Prostate gland (tissue), 2 donors: ENCODE results near the gene FARP1. TPM values are rescaled to one million over a fixed set of nuclear protein-coding genes. Genes with fewer than 3 reads are reported as not detected.

Source experiments
- DNase-seq: peaks from one replicate; pipeline ENCODE4 v3.0.0-alpha.2; 2019; ENCODE audit warnings: low spot score
- H3K27ac ChIP-seq, 2 donors: fragments of 200-600 bp; sonication (generic); 2 replicates each; pipeline ENCODE4 v1.5.1; 2017 to 2019
- H3K27me3 ChIP-seq: fragments of 200-600 bp; sonication (generic); replicated peaks from 2 replicates; pipeline ENCODE4 v1.5.1; 2019; ENCODE audit not compliant: insufficient read depth
- H3K36me3 ChIP-seq, 2 donors: fragments of 200-600 bp; sonication (generic); 1 replicate in 1 of 2; 2 replicates in 1 of 2; pipeline versions ENCODE4 v1.5.1 to v1.8.1; 2017 to 2019
- H3K4me1 ChIP-seq: fragments of 200-600 bp; sonication (generic); replicated peaks from 2 replicates; pipeline ENCODE4 v1.5.1; 2019
- H3K4me3 ChIP-seq, 2 donors: fragments of 200-600 bp; sonication (generic); 2 replicates each; pipeline ENCODE4 v1.5.1; 2017 to 2019
- H3K9me3 ChIP-seq: fragments of 200-600 bp; sonication (generic); 2 replicates; pipeline ENCODE4 v1.5.1; 2017
- CTCF ChIP-seq, 4 experiments: fragments of 200-600 bp in 2 of 4; fragments of 450-650 bp in 2 of 4; sonication (generic) in 2 of 4; IDR thresholded peaks; 1 replicate in 3 of 4; 2 replicates in 1 of 4; pipeline ENCODE4 v1.5.1; 2016 to 2019; ENCODE audit warnings: antibody characterized with exemption in 4 of 4, mild to moderate bottlenecking in 2 of 4, moderate library complexity in 2 of 4
- POLR2A ChIP-seq: fragments of 450-650 bp; IDR thresholded peaks from one replicate; pipeline ENCODE4 v1.6.1; 2016; ENCODE audit warnings: antibody characterized with exemption, mild to moderate bottlenecking
- POLR2AphosphoS5 ChIP-seq: sonication (generic); formaldehyde crosslinking; IDR thresholded peaks from one replicate; pipeline ENCODE4 v1.6.1; 2017; ENCODE audit warnings: antibody characterized with exemption
- WGBS: methylation state at CpG from one replicate; pipeline ENCODE4 v1.1.5; 2018; 5-methylcytosine and 5-hydroxymethylcytosine counted together
- intact Hi-C: fragments of 100-400 bp; cut with DNase I; formaldehyde crosslinking; loops from one replicate; pipeline ENCODE4 v1.14.2; 2022
- total RNA-seq, 2 donors: library from RNA; depleted of rRNA; stranded (reverse); fragments of >200 nt; gene quantifications; one replicate each; pipeline ENCODE4 v1.1.0, GENCODE V29; 2016

FARP1 gene
- total RNA-seq, 2 donors from 2014 or later: 70.6 to 77.5 TPM

DNA sequence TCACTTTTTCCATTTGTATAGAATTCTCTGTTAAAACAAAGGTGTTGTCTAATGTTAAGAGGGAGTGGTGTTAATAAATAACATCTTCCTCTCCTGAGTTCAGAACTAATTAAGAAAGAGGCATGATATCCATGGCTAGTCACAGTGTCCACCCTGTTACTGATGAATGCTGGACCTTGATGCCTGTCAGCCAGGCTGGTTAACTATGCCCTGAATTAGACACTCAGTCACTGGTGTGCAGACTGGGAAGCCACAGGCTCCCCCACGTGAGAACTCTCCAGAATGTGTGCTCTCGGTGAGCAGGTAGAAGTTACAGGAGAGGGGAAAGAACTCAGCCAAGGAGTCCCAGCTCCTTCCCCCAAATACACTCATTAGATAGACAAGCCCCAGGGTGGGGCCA is 90.2 kb downstream of the FARP1 start:
- TF ChIP-seq CTCF (IDR thresholded peaks at IDR 0.05) (no peak), POLR2AphosphoS5 (no peak), POLR2A (no peak)
- H3K4me1 ChIP-seq: no peaks in the 10 kb centered on the region
- DNase-seq: no peak
- H3K27me3 ChIP-seq: no peaks in the 10 kb centered on the region
- H3K9me3 ChIP-seq: no peaks in the 10 kb centered on the region
- no peak overlapping the region for H3K4me3 ChIP-seq
- H3K27ac ChIP-seq: no peak overlapping the region
- WGBS: 85% methylated on average over 2 of the region's 2 CpGs
- no peaks in the 10 kb centered on the region for H3K36me3 ChIP-seq
- intact Hi-C loops: no loop called here

DNA sequence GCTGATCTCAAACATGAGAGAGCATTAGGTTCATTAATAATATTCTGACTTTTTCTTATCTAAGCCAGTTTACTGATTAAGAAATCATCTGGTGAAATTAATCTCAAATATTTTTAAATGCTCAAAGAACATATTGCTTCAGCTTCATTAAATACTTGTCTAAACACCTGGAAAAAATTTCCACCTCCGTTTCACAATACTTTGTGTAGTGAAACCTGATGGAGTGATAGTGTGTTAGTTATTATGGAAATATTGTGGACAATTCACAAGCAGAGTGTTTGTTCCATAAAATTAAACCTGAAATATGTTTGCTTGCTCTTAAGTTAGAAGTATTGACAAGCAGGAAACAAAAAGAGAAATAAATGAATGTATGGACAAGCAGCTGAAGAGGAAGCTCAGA is 91.5 kb downstream of the FARP1 start:
- intact Hi-C loops: no loop called here
- no peak for TF ChIP-seq POLR2AphosphoS5
- no peak for TF ChIP-seq POLR2A
- no peak for TF ChIP-seq CTCF (IDR thresholded peaks at IDR 0.05)
- 76% methylated on average over 1 of the region's 1 CpG for WGBS
- H3K36me3 ChIP-seq: no peaks in the 10 kb centered on the region
- H3K27ac ChIP-seq: no peak overlapping the region
- no peak for DNase-seq
- no peaks in the 10 kb centered on the region for H3K27me3 ChIP-seq
- no peaks in the 10 kb centered on the region for H3K4me1 ChIP-seq
- H3K9me3 ChIP-seq: no peaks in the 10 kb centered on the region
- no peak overlapping the region for H3K4me3 ChIP-seq

GRCh38 chr13:98236197-98236596 is 93.3 kb downstream of the FARP1 start:
- 46% methylated on average over 6 of the region's 6 CpGs for WGBS
- intact Hi-C loops: no loop called here
- TF ChIP-seq CTCF (IDR thresholded peaks at IDR 0.05) (no peak), POLR2A (no peak), POLR2AphosphoS5 (no peak)

DNA sequence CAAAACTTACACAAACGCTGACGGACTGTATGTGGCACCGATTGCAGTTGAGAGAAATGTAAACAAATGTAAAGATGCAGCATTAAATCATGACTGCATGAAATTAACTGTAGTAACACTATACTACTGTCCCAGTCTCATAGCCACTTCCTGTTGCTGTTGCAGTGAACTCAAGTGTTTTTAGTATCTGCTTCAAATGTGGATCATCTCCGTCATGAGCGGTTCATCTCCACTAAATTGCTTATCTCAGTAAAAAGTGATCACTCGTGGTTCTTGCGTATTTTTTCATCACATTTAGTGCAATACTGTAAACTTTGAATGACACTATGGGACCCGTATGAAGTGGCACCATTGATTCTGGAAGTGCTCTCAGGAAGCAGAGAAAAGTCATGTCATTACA is 94.4 kb downstream of the FARP1 start:
- Histone ChIP-seq H3K4me1 (no peaks in the 10 kb centered on the region), H3K4me3 (no peak overlapping the region), H3K36me3 (no peaks in the 10 kb centered on the region), H3K27me3 (no peaks in the 10 kb centered on the region), H3K27ac (no peak overlapping the region), H3K9me3 (no peaks in the 10 kb centered on the region)
- intact Hi-C loops: no loop called here
- DNase-seq: no peak
- TF ChIP-seq POLR2A (no peak), CTCF (IDR thresholded peaks at IDR 0.05) (no peak), POLR2AphosphoS5 (no peak)
- 83% methylated on average over 8 of the region's 8 CpGs for WGBS

More at GRCh38 chr13:98236197-98236596, 93.3 kb downstream of the FARP1 start:
- H3K36me3 ChIP-seq: no peaks in the 10 kb centered on the region
- no peak overlapping the region for H3K27ac ChIP-seq
- no peak overlapping the region for H3K4me3 ChIP-seq
- H3K27me3 ChIP-seq: no peaks in the 10 kb centered on the region
- H3K9me3 ChIP-seq: no peaks in the 10 kb centered on the region
- no peak for DNase-seq
- no peaks in the 10 kb centered on the region for H3K4me1 ChIP-seq

DNA sequence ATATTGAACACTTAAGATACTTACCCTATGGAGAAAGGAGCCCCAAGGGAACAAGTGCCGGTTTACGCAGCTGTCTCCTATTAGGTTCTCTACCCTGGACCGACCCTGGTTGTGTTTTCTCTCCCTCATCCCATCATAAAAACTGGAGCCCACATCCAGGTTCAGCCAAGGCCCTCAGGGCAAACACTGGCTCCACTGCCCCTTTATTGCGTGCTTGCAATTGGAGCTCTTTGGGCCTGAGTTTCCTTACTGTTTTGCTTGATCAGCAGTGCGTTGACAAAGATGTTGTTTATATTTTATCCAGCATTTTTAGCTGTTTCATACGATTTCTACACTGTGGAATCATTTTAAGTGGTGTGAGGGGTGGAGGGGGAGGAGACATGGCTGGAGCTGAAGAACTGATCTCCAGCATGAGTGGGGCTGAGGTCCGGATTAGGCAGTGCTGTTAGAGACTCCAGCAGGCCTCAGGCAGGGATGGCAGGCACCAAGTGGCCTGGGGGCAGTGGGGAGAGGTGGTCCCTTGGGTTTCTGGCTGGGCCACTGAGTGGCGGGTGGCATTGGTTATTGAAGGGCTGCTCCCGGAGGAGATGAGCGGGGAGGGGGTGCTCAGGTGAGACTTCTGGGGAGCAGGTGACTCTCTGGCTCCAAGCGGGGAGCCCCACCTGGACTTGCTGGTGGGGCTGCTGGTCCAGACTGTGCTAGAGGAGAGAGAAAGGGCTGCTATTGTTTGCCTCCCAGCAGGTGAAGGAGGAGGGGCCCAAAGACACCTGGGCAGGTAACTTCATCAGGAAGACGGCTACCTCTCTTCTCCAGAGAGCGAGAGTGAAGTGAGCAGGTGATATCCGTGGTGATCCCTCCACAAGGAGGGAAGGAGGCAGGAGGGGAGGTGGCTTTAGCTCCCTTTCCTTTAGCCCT is 96.5 kb downstream of the FARP1 start:
- Histone ChIP-seq H3K9me3 (no peaks in the 10 kb centered on the region), H3K27ac (no peak overlapping the region), H3K4me3 (no peak overlapping the region), H3K36me3 (no peaks in the 10 kb centered on the region), H3K27me3 (no peaks in the 10 kb centered on the region), H3K4me1 (no peaks in the 10 kb centered on the region)
- intact Hi-C loops: no loop called here
- TF ChIP-seq POLR2AphosphoS5 (no peak), POLR2A (no peak), CTCF (IDR thresholded peaks at IDR 0.05) (no peak)
- DNase-seq: no peak
- WGBS: 79% methylated on average over 14 of the region's 14 CpGs
